ENCODE results near the gene SUPT4H1.

DNA sequence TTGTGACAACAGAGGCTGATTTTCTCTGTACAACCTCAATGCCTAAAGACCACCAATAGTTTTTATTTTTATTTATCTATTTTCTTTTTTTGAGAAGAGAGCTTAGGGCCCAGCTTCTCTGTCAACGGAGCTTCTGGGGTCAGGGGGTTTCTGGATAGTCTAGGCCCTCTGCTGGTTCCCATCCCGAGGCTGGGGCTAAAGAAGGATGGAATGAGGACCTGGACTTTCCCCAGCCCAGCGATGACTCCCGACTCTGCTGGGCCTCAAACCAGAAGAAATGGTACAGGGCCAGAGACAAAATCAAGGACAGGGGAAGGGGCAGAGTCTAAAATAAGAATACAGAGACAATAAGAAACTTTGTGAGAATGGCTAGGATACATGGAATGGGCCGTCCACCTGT, 17.7 kb downstream of the SUPT4H1 start:
- TF ChIP-seq, protein P1, sequence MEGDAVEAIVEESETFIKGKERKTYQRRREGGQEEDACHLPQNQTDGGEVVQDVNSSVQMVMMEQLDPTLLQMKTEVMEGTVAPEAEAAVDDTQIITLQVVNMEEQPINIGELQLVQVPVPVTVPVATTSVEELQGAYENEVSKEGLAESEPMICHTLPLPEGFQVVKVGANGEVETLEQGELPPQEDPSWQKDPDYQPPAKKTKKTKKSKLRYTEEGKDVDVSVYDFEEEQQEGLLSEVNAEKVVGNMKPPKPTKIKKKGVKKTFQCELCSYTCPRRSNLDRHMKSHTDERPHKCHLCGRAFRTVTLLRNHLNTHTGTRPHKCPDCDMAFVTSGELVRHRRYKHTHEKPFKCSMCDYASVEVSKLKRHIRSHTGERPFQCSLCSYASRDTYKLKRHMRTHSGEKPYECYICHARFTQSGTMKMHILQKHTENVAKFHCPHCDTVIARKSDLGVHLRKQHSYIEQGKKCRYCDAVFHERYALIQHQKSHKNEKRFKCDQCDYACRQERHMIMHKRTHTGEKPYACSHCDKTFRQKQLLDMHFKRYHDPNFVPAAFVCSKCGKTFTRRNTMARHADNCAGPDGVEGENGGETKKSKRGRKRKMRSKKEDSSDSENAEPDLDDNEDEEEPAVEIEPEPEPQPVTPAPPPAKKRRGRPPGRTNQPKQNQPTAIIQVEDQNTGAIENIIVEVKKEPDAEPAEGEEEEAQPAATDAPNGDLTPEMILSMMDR (conservative IDR thresholded peaks at IDR 0.05; ENCODE audit: low read depth, low read length): no peak
- no peak for TF ChIP-seq EZH2phosphoT487 (IDR thresholded peaks at IDR 0.05; ENCODE audit: borderline replicate concordance, low read length)

Measured in PC-3 (cell line).